Parathyroid adenoma (tissue), 2 donors: ENCODE measurements around the gene KIAA1671.

Experiments used
- H2AFZ ChIP-seq: fragments of 300-600 bp; sonication (generic); one replicate; pipeline ENCODE4 v1.7.0; 2017; ENCODE audit warnings: antibody characterized with exemption, mild to moderate bottlenecking
- H3K27ac ChIP-seq: fragments of 300-600 bp; sonication (generic); one replicate; pipeline ENCODE4 v1.7.0; 2017
- H3K27me3 ChIP-seq: fragments of 300-600 bp; sonication (generic); one replicate; pipeline ENCODE4 v1.7.0; 2017; ENCODE audit warnings: low read length; ENCODE audit not compliant: control insufficient read depth, insufficient read depth
- H3K36me3 ChIP-seq: fragments of 300-600 bp; sonication (generic); one replicate; pipeline ENCODE4 v1.7.0; 2017; ENCODE audit warnings: low read length; ENCODE audit not compliant: control insufficient read depth, insufficient read depth
- H3K4me1 ChIP-seq: fragments of 300-600 bp; sonication (generic); one replicate; pipeline ENCODE4 v1.7.0; 2017; ENCODE audit warnings: control low read depth
- H3K4me2 ChIP-seq: fragments of 300-600 bp; sonication (generic); one replicate; pipeline ENCODE4 v1.7.0; 2017; ENCODE audit warnings: low read length
- H3K4me3 ChIP-seq: fragments of 300-600 bp; sonication (generic); one replicate; pipeline ENCODE4 v1.7.0; 2017; ENCODE audit warnings: low read depth, low read length
- H3K79me2 ChIP-seq: fragments of 300-600 bp; sonication (generic); one replicate; pipeline ENCODE4 v1.7.0; 2017; ENCODE audit warnings: control low read depth
- H3K9ac ChIP-seq: fragments of 300-600 bp; sonication (generic); one replicate; pipeline ENCODE4 v1.7.0; 2017; ENCODE audit warnings: mild to moderate bottlenecking
- H3K9me3 ChIP-seq: fragments of 300-600 bp; sonication (generic); one replicate; pipeline ENCODE4 v1.7.0; 2017; ENCODE audit warnings: low read length; ENCODE audit not compliant: control insufficient read depth
- TF ChIP-seq, protein P1 (sequence below): fragments of 300-600 bp; sonication (generic); IDR thresholded peaks from one replicate; pipeline ENCODE4 v1.7.0; 2017; ENCODE audit warnings: antibody characterized with exemption, mild to moderate bottlenecking
- donor health status: primary hyperparathyroidism.

KIAA1671 gene

DNA sequence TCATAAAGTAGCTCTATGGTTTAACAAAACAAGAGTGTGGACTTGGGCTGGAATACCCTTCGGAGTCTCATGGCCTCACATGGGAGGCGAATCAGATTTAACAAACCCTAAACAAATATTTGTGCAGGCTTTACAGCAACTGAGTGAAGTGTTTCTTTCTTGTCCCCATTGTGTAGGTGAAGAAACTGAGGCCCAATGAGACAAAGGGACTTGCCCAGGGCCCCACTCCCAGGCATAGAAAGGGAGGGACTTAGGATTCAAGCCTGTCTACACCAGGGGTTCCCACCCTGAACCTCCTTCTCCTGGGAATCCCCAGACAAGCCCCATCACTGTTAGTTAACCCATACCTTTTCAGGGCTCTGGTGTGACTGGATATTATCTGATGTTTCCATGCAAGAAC, 192.0 kb downstream of the KIAA1671 start:
- TF ChIP-seq, protein P1, sequence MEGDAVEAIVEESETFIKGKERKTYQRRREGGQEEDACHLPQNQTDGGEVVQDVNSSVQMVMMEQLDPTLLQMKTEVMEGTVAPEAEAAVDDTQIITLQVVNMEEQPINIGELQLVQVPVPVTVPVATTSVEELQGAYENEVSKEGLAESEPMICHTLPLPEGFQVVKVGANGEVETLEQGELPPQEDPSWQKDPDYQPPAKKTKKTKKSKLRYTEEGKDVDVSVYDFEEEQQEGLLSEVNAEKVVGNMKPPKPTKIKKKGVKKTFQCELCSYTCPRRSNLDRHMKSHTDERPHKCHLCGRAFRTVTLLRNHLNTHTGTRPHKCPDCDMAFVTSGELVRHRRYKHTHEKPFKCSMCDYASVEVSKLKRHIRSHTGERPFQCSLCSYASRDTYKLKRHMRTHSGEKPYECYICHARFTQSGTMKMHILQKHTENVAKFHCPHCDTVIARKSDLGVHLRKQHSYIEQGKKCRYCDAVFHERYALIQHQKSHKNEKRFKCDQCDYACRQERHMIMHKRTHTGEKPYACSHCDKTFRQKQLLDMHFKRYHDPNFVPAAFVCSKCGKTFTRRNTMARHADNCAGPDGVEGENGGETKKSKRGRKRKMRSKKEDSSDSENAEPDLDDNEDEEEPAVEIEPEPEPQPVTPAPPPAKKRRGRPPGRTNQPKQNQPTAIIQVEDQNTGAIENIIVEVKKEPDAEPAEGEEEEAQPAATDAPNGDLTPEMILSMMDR = no peak
- Histone ChIP-seq H3K4me3 (no peak overlapping the region), H2AFZ (no peak overlapping the region), H3K4me1 (no peaks in the 10 kb centered on the region), H3K27me3 (no peaks in the 10 kb centered on the region), H3K4me2 (no peak overlapping the region), H3K27ac (no peak overlapping the region), H3K9ac (no peak overlapping the region), H3K36me3 (no peaks in the 10 kb centered on the region), H3K79me2 (no peaks in the 10 kb centered on the region), H3K9me3 (no peaks in the 10 kb centered on the region)

DNA sequence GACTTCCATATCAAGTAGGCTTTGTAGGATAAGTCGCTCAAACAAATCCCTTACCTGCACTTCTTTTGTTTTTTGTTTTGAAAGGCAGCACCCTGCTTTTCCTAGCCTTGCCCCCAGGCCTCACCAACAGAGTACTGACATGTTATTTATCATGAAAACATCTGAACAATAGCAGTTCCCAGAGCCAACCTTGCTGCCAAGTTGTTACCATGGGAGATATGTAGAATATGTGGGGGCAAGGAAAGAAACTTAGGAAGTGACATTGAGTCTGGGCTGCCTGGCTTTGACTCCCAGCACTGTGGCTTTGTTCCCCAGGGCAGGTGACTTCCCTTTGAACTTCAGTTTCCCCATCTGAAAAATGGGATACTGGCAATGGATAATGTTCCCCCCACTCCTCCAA, 193.8 kb downstream of the KIAA1671 start:
- H3K4me3 ChIP-seq = no peak overlapping the region
- H2AFZ ChIP-seq = no peak overlapping the region
- no peaks in the 10 kb centered on the region for H3K36me3 ChIP-seq
- no peak overlapping the region for H3K4me2 ChIP-seq
- no peak overlapping the region for H3K27ac ChIP-seq
- TF ChIP-seq, protein P1 = no peak
- no peaks in the 10 kb centered on the region for H3K9me3 ChIP-seq
- H3K9ac ChIP-seq = no peak overlapping the region
- H3K27me3 ChIP-seq = no peaks in the 10 kb centered on the region
- H3K4me1 ChIP-seq = no peaks in the 10 kb centered on the region
- H3K79me2 ChIP-seq = no peaks in the 10 kb centered on the region

DNA sequence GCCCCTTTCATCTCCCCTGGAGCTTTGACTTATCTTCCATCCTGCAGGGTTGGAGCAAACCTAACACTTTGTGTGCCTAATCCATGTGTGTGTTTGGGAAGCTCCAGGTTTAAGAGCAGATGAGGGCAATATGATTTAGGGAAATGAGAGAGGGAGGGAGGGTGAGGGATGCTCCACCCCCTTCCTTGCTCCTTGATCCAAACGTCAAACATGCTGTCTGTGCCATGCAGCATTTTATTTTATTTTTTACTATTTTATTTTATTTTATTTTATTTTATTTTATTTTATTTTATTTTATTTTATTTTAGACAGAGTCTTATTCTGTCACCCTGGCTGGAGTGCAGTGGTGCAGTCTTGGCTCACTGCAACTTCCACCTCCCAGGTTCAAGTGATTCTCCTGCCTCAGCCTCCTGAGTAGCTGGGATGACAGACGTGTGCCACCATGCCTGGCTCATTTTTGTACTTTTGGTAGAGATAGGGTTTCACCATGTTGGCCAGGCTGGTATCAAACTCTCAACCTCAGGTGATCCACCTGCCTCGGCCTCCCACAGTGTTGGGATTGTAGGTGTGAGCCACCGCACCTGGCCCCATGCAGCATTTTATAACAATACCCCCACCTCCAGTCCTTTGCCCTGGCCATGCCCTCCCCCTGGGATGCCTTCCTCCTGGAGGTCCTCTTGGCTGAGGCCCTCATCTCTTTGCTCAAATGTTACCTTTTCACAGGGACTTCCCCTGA, 194.6 kb downstream of the KIAA1671 start:
- Histone ChIP-seq H3K9me3 (no peaks in the 10 kb centered on the region), H3K27ac (no peak overlapping the region), H3K4me1 (no peaks in the 10 kb centered on the region)

DNA sequence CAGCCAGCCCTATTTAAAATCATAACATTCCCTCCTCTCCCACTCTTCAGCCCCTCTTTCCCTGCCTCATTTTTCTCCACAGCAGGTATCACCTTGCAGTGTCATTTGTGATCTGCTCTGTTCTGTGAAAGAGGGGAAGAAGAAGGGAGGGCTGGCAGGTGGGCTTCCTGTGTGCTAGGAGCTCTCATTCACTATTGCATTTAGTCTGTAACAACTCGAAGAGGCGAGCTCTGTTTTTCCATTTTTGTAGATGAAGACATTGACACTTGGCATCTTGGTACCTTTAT, 195.1 kb downstream of the KIAA1671 start:
- no peak overlapping the region for H3K9ac ChIP-seq
- H3K4me3 ChIP-seq = no peak overlapping the region
- no peak overlapping the region for H3K4me2 ChIP-seq
- H3K4me1 ChIP-seq = no peaks in the 10 kb centered on the region
- TF ChIP-seq, protein P1 = no peak
- no peak overlapping the region for H3K27ac ChIP-seq
- H3K9me3 ChIP-seq = no peaks in the 10 kb centered on the region
- no peaks in the 10 kb centered on the region for H3K79me2 ChIP-seq
- no peaks in the 10 kb centered on the region for H3K27me3 ChIP-seq
- H3K36me3 ChIP-seq = no peaks in the 10 kb centered on the region
- no peak overlapping the region for H2AFZ ChIP-seq

More for the DNA sequence above, 194.6 kb downstream of the KIAA1671 start:
- Histone ChIP-seq H3K4me3 (no peak overlapping the region), H3K36me3 (no peaks in the 10 kb centered on the region), H3K4me2 (no peak overlapping the region), H3K27me3 (no peaks in the 10 kb centered on the region), H2AFZ (no peak overlapping the region), H3K79me2 (no peaks in the 10 kb centered on the region), H3K9ac (no peak overlapping the region)
- TF ChIP-seq, protein P1 = no peak

DNA sequence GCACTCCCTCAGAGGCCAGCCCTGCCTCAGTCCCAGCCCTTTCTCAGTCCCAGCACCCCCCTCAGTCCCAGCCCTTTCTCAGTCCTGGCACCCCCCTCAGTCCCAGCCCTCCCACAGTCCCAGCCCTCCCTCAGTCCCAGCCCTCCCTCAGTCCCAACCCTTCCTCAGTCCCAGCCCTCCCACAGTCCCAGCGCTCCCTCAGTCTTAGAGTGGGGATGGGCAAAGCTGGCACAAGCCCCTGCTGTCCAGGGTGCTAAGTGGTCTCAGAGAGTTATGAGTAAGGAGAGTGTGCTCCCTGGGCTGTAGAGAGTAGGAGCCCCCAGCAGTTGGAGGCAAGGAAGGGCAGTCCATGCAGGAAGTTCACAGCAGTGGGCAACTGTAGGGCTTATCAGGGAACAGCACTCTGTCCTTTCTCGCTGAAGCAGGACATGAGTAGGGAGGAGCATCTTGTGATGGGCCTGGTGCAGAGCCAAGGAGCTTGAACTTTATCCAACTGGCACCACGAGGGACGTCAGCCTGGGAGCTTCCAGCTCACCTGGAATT, 195.7 kb downstream of the KIAA1671 start:
- no peaks in the 10 kb centered on the region for H3K27me3 ChIP-seq
- H2AFZ ChIP-seq = no peak overlapping the region
- H3K4me3 ChIP-seq = no peak overlapping the region
- H3K9me3 ChIP-seq = no peaks in the 10 kb centered on the region
- no peaks in the 10 kb centered on the region for H3K36me3 ChIP-seq
- no peak overlapping the region for H3K4me2 ChIP-seq
- no peak overlapping the region for H3K27ac ChIP-seq
- H3K79me2 ChIP-seq = no peaks in the 10 kb centered on the region
- TF ChIP-seq, protein P1 = no peak
- H3K9ac ChIP-seq = no peak overlapping the region
- H3K4me1 ChIP-seq = no peaks in the 10 kb centered on the region
